HepG2 (cell line): Measurements from ENCODE around the gene METTL16. TPM values are rescaled to one million over a fixed set of nuclear protein-coding genes. Genes with fewer than 3 reads are reported as not detected.

ENCODE experiments used
- ATAC-seq: fragments of 200-7000 bp; cut with Tn5 transposase; 3 replicates; pipeline ENCODE4 v1.9.1; 2020; ENCODE audit warnings: mild to moderate bottlenecking, moderate library complexity
- BruUV-seq: library from RNA; stranded (reverse); fragments of 400-500 nt; replicated peaks from 2 replicates; lab custom pipeline; 2021; lab: Mats Ljungman, UMichigan
- CTCF ChIA-PET: fragments of 300-600 bp; formaldehyde crosslinking; extraction: SDS; loops from one replicate; lab custom pipeline; 2021; ENCODE audit warnings: low total read pairs, inconsistent platforms, low intra/inter-chr PET ratio; lab: Yijun Ruan, JAX
- POLR2A ChIA-PET: fragments of 350-600 bp; sonication (Branson Sonifier 250); formaldehyde crosslinking; loops from one replicate; lab custom pipeline; 2020; ENCODE audit warnings: antibody characterized with exemption, inconsistent platforms; lab: Yijun Ruan, JAX
- DNase-seq: peaks from one replicate; pipeline ENCODE4 v3.0.0-alpha.2; 2015; ENCODE audit warnings: low spot score
- FAIRE-seq: peaks from 3 replicates; lab custom pipeline; 2011; peaks lifted over from hg19 to GRCh38; lab: Jason Lieb, UNC
- H2AFZ ChIP-seq: one replicate; pipeline ENCODE4 v1.6.1; 2011; ENCODE audit warnings: low read length, inconsistent platforms
- H3K27ac ChIP-seq: fragments of 300-600 bp; 3 replicates; pipeline ENCODE4 v1.8.0; 2011; ENCODE audit warnings: mixed run types, mild to moderate bottlenecking, mixed read lengths, low read length, inconsistent platforms; ENCODE audit not compliant: insufficient read depth; ENCODE audit errors: extremely low read length
- H3K27me3 ChIP-seq, 2 experiments: fragments of 200-600 bp in 1 of 2; 2 replicates in 1 of 2; 3 replicates in 1 of 2; pipeline versions ENCODE4 v1.6.0 to v1.8.0; 2011; ENCODE audit warnings: low read length in 2 of 2, mild to moderate bottlenecking in 2 of 2, moderate library complexity in 2 of 2, inconsistent platforms in 1 of 2; ENCODE audit not compliant: insufficient read depth in 2 of 2, control insufficient read depth in 1 of 2
- H3K36me3 ChIP-seq, 2 experiments: fragments of 200-600 bp in 1 of 2; replicated peaks in 1 of 2; 2 replicates in 1 of 2; 3 replicates in 1 of 2; pipeline versions ENCODE4 v1.5.1 to v1.8.0; 2011; ENCODE audit warnings: low read length in 2 of 2, inconsistent platforms in 1 of 2; ENCODE audit not compliant: insufficient read depth in 2 of 2, control insufficient read depth in 1 of 2
- H3K4me1 ChIP-seq: 2 replicates; pipeline ENCODE4 v1.5.1; 2012; ENCODE audit warnings: low read length, inconsistent platforms; ENCODE audit not compliant: insufficient read depth
- H3K4me2 ChIP-seq: 2 replicates; pipeline ENCODE4 v1.6.0; 2011; ENCODE audit warnings: low read depth, low read length, inconsistent platforms
- H3K4me3 ChIP-seq, 3 experiments: fragments of 200-600 bp in 1 of 3; sonication (generic), shearing (Covaris generic) in 1 of 3; replicated peaks in 1 of 3; 2 replicates each; pipeline ENCODE4 v1.5.1; 2011 to 2016; ENCODE audit warnings: low read length in 3 of 3, inconsistent platforms in 2 of 3, low read depth in 2 of 3, mild to moderate bottlenecking in 2 of 3, control low read depth in 1 of 3, mixed read lengths in 1 of 3; ENCODE audit not compliant: insufficient read depth in 1 of 3
- H3K79me2 ChIP-seq: one replicate; pipeline ENCODE4 v1.6.1; 2011; ENCODE audit warnings: low read length, inconsistent platforms; ENCODE audit not compliant: insufficient read depth
- H3K9ac ChIP-seq: 2 replicates; pipeline ENCODE4 v1.6.0; 2011; ENCODE audit warnings: mild to moderate bottlenecking, low read depth, low read length, inconsistent platforms; ENCODE audit not compliant: insufficient read depth
- H3K9me3 ChIP-seq: 2 replicates; pipeline ENCODE4 v1.5.1; 2012; ENCODE audit warnings: mild to moderate bottlenecking, low read length
- H4K20me1 ChIP-seq: 2 replicates; pipeline ENCODE4 v1.6.0; 2011; ENCODE audit warnings: inconsistent platforms, mild to moderate bottlenecking, low read length, moderate library complexity; ENCODE audit not compliant: insufficient read depth
- CTCF ChIP-seq: sonication (generic); formaldehyde crosslinking; IDR thresholded peaks from 2 replicates; pipeline ENCODE4 v1.5.0; 2020; ENCODE audit warnings: mild to moderate bottlenecking, missing genetic modification reagents, moderate library complexity
- WGBS: methylation state at CpG from one replicate; pipeline ENCODE4 v1.1.6; 2017; ENCODE audit warnings: low lambda C conversion rate; 5-methylcytosine and 5-hydroxymethylcytosine counted together
- in situ Hi-C: cut with HindIII; loops from 2 replicates; pipeline ENCODE4 v1.10.0; 2017; ENCODE audit warnings: low pct_unique_long_range_greater_than_20kb; ENCODE audit not compliant: extremely low pct_ligation_motif_present
- intact Hi-C: fragments of 100-400 bp; cut with micrococcal nuclease; formaldehyde crosslinking; loops from one replicate; pipeline ENCODE4 v1.10.0; 2022; ENCODE audit not compliant: unreplicated experiment
- polyA plus RNA-seq, 8 experiments: library from polyadenylated mRNA; depleted of rRNA in 3 of 8; stranded (reverse) in 7 of 8; unstranded in 1 of 8; fragments of >200 nt; fragmentation: Illumina TruSeq in 4 of 8; extraction: Trizol in 4 of 8; gene quantifications; 2 replicates each; pipeline versions ENCODE4 v1.2.1 to v1.2.3, GENCODE V29; 2011 to 2016; ENCODE audit warnings: low read depth in 4 of 8, missing spikeins in 1 of 8, mixed read lengths in 1 of 8; ENCODE audit not compliant: insufficient read depth in 1 of 8
- small RNA-seq, 3 experiments: library from RNA; depleted of rRNA; stranded (forward); fragments of <200 nt; gene quantifications; one replicate each; pipeline ENCODE3, GENCODE V24; 2012; ENCODE audit warnings: low read depth in 2 of 3, low replicate concordance in 1 of 3; ENCODE audit not compliant: insufficient read length in 3 of 3, insufficient read depth in 2 of 3
- total RNA-seq, 5 experiments: library from RNA; depleted of rRNA; stranded (reverse); fragments of >200 nt; fragmentation: Illumina TruSeq; extraction: Trizol; gene quantifications; 2 replicates each; pipeline ENCODE4 v1.2.3, GENCODE V29; 2016; ENCODE audit warnings: low read depth in 1 of 5
- TF ChIP-seq, protein P1 (sequence below), 2 experiments: sonication (generic) in 1 of 2; formaldehyde crosslinking in 1 of 2; IDR thresholded peaks; 2 replicates each; pipeline versions ENCODE4 v1.4.0 to v1.6.1; 2016 to 2020; ENCODE audit warnings: borderline replicate concordance in 1 of 2, low read depth in 1 of 2, mild to moderate bottlenecking in 1 of 2, missing genetic modification reagents in 1 of 2
- TF ChIP-seq, protein P2 (sequence below): sonication (generic); formaldehyde crosslinking; IDR thresholded peaks from 2 replicates; pipeline ENCODE4 v1.4.0; 2020; ENCODE audit warnings: missing genetic modification reagents

METTL16 gene
- total and polyA plus RNA-seq, 2 of the 13 experiments (the other 11 are each of a cell fraction or from before 2014, with no cell fraction given) = 11.6 to 18.5 TPM

DNA sequence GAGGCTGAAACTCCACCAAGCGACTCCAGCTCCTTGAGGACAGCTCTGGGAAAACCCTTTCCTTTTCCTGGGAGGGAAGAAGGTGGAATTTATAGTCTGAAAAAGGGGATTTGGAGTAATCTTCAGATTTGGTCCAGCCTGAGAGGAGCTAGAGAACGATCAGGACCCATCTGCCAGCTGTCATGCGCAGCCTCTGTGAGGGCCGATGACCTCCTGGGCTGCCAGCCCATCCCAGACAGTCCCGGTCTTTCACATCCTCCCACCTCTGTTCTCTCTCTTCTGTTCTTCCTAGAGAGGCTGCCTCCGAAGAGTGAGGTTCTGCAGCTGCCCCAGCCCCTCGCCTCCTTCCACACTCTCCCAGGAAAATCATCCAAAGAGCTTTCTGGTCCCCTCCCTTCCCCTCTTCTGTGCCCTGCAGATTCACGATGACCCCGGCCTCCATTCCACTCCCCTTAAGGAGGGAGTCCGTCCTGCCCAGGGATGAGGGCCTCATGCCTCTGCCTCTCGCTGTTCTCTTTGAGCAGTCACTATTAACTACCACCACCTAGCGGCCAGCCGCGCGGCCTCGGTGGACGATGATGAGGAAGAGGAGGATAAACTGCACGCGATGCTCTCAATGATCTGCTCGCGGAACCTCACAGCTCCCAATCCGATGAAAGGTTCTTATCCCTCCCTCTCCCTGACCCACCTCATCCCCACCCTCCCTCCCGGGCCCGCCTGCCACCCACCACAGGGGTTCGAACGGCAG, 144.8 kb downstream of the METTL16 start:
- Histone ChIP-seq H3K27ac (no peak overlapping the region), H3K27me3 (no peaks in the 10 kb centered on the region), H3K4me3 (no peak overlapping the region), H4K20me1 (no peaks in the 10 kb centered on the region), H3K9me3 (no peaks in the 10 kb centered on the region), H3K79me2 (no peaks in the 10 kb centered on the region), H3K4me1 (no peaks in the 10 kb centered on the region), H2AFZ (no peak overlapping the region), H3K4me2 (no peak overlapping the region), H3K9ac (no peak overlapping the region), H3K36me3 (peaks cover 14 to 25% of the 10 kb centered on the region in 2 experiments; a peak in 3 of 5 replicates)
- DNase-seq = no peak
- POLR2A ChIA-PET = no interaction called here
- in situ Hi-C loops (no loop called here), intact Hi-C loops (no loop called here)
- FAIRE-seq = no peak
- WGBS = 89% methylated on average over 26 of the region's 26 CpGs
- no peak for ATAC-seq
- BruUV-seq = no TSS peak
- CTCF ChIA-PET = no interaction called here
- 0 out of 2 replicates have a peak, but pooled peaks have one; percentile 12 for TF ChIP-seq CTCF (CRISPR knock-in tag)
- TF ChIP-seq, protein P1, sequence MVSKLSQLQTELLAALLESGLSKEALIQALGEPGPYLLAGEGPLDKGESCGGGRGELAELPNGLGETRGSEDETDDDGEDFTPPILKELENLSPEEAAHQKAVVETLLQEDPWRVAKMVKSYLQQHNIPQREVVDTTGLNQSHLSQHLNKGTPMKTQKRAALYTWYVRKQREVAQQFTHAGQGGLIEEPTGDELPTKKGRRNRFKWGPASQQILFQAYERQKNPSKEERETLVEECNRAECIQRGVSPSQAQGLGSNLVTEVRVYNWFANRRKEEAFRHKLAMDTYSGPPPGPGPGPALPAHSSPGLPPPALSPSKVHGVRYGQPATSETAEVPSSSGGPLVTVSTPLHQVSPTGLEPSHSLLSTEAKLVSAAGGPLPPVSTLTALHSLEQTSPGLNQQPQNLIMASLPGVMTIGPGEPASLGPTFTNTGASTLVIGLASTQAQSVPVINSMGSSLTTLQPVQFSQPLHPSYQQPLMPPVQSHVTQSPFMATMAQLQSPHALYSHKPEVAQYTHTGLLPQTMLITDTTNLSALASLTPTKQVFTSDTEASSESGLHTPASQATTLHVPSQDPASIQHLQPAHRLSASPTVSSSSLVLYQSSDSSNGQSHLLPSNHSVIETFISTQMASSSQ (IDR thresholded peaks at IDR 0.05; ENCODE audit: low read depth) = no peak
- TF ChIP-seq, protein P1 (CRISPR knock-in tag; IDR thresholded peaks at IDR 0.05; ENCODE audit: borderline replicate concordance) = no peak
- TF ChIP-seq, protein P2, sequence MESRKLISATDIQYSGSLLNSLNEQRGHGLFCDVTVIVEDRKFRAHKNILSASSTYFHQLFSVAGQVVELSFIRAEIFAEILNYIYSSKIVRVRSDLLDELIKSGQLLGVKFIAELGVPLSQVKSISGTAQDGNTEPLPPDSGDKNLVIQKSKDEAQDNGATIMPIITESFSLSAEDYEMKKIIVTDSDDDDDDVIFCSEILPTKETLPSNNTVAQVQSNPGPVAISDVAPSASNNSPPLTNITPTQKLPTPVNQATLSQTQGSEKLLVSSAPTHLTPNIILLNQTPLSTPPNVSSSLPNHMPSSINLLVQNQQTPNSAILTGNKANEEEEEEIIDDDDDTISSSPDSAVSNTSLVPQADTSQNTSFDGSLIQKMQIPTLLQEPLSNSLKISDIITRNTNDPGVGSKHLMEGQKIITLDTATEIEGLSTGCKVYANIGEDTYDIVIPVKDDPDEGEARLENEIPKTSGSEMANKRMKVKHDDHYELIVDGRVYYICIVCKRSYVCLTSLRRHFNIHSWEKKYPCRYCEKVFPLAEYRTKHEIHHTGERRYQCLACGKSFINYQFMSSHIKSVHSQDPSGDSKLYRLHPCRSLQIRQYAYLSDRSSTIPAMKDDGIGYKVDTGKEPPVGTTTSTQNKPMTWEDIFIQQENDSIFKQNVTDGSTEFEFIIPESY (CRISPR knock-in tag) = peak; percentile 50

Small RNA genes within 50 kb of the gene (small RNA-seq; reads per million reads assigned to genes)
- gene AC006435.3 = 0 reads per million in 3 experiments
- gene AC006435.4 = 0 reads per million in 3 experiments
- 0 reads per million in 3 experiments for gene AC006435.5

Other genes starting within 250 kb of the METTL16 start
- gene SMG6, start 208.1 kb downstream of the METTL16 start, total RNA-seq (2016; rRNA removed; fragmentation: Illumina TruSeq; extraction: Trizol) = 14.6 and 15.4 TPM in 2 replicates
- gene SMG6, start 208.1 kb downstream of the METTL16 start, polyA plus RNA-seq (2011; rRNA removed) = 4.6 and 5.8 TPM in 2 replicates
- 3.6 and 8.5 TPM in 2 replicates for gene SRR, start 207.9 kb downstream of the METTL16 start, total RNA-seq (2016; rRNA removed; fragmentation: Illumina TruSeq; extraction: Trizol)
- gene SRR, start 207.9 kb downstream of the METTL16 start, polyA plus RNA-seq (2011; rRNA removed) = 6.3 and 7.8 TPM in 2 replicates
- gene TSR1, start 175.4 kb downstream of the METTL16 start, total RNA-seq (2016; rRNA removed; fragmentation: Illumina TruSeq; extraction: Trizol) = 65.8 and 75.8 TPM in 2 replicates
- gene TSR1, start 175.4 kb downstream of the METTL16 start, polyA plus RNA-seq (2011; rRNA removed) = 7.1 and 7.2 TPM in 2 replicates
- gene SGSM2, start 174.4 kb downstream of the METTL16 start, total RNA-seq (2016; rRNA removed; fragmentation: Illumina TruSeq; extraction: Trizol) = 11.3 and 30.4 TPM in 2 replicates
- 51.3 and 65.4 TPM in 2 replicates for gene SGSM2, start 174.4 kb downstream of the METTL16 start, polyA plus RNA-seq (2011; rRNA removed)
- gene MNT, start 110.8 kb downstream of the METTL16 start, total RNA-seq (2016; rRNA removed; fragmentation: Illumina TruSeq; extraction: Trizol) = 2.3 and 3.5 TPM in 2 replicates
- 1.8 and 2.1 TPM in 2 replicates for gene MNT, start 110.8 kb downstream of the METTL16 start, polyA plus RNA-seq (2011; rRNA removed)
- gene PAFAH1B1, start 81.8 kb upstream of the METTL16 start, total RNA-seq (2016; rRNA removed; fragmentation: Illumina TruSeq; extraction: Trizol) = 64.9 and 93.8 TPM in 2 replicates
- 35.9 and 46.0 TPM in 2 replicates for gene PAFAH1B1, start 81.8 kb upstream of the METTL16 start, polyA plus RNA-seq (2011; rRNA removed)
- 49.8 and 60.5 TPM in 2 replicates for gene CLUH, start 199.9 kb upstream of the METTL16 start, total RNA-seq (2016; rRNA removed; fragmentation: Illumina TruSeq; extraction: Trizol)
- 30.9 and 45.5 TPM in 2 replicates for gene CLUH, start 199.9 kb upstream of the METTL16 start, polyA plus RNA-seq (2011; rRNA removed)
- gene CCDC92B, start 237.8 kb upstream of the METTL16 start, total RNA-seq (2016; rRNA removed; fragmentation: Illumina TruSeq; extraction: Trizol) = not detected in 2 replicates
- not detected in 2 replicates for gene CCDC92B, start 237.8 kb upstream of the METTL16 start, polyA plus RNA-seq (2011; rRNA removed)